Endometrium (tissue), 2 donors: ENCODE results near the gene MAF.

ENCODE experiments used
- FAIRE-seq: peaks from 2 replicates; lab custom pipeline; 2012; peaks lifted over from hg19 to GRCh38; lab: Jason Lieb, UNC
- donor health status: control.
- donor health status: control.

Gene MAF

DNA sequence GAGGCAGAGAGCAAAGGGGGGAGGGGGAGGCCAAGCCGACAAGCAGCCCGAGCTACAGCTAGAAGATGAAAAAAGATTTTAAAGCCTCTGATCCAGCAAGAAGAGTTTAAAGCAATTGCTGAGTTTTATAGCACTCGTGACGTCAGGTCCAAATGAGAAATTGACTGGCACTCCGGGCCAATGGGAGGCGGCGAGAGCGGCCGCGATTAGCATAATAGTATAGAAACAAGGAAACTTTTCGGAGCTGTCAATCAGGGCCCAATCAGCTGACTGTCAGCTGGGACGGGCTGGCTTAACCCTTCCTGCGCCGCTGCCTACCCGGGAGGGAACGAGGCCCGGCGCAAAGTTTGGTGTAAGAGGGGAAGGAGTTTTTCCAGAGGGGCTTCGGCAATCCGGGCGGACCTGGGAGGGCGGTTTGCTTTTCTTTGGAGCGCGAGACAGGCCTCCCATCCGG is at the start of gene MAF:
Gene MAF (minus strand): TSS at position 100 of the 454 bp plus-strand sequence. CDS start 835 bp downstream, outside the sequence.
- peak; percentile 99 for FAIRE-seq

DNA sequence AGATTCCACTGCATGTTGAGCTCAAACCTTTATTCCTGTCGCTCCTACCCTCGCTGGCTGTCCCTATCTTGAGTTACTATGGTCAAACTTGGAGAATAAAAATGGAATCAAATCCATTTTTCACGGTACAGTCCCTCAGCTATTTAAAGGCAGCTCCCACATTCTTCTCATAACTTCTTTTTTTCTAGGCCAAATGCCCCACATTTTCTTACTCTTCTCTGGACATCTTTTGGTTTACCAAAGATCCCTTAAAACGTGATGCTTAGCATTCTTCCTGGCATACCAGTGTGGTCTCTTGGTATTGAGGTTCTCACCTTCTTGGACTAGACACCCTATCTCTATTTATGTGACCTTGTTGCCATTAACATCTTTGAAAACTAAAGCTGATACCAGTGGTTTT is 48.3 kb upstream of the MAF start:
- no peak for FAIRE-seq

DNA sequence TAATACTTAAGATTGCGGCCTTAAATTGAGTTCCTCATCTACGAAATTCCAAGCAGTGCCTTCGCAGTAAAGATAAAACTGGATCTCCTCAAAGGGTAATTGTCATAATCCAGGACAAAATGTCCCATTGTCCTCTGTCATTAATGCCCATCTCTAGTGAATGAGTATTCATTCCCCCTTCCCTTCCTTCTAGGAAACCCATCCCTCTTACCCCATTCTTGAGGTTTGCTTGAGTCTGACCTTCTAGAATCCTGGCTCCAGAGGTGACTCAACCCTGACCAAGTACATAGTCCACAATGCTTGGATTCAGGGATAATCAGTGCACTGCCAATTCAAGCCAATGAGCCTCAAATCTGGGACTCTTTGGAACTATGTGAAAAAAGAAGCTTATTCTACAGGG is 47.0 kb upstream of the MAF start:
- no peak for FAIRE-seq

- no peak for FAIRE-seq
Observed at GRCh38 chr16:79645701-79646100, 45.2 kb upstream of the MAF start.

DNA sequence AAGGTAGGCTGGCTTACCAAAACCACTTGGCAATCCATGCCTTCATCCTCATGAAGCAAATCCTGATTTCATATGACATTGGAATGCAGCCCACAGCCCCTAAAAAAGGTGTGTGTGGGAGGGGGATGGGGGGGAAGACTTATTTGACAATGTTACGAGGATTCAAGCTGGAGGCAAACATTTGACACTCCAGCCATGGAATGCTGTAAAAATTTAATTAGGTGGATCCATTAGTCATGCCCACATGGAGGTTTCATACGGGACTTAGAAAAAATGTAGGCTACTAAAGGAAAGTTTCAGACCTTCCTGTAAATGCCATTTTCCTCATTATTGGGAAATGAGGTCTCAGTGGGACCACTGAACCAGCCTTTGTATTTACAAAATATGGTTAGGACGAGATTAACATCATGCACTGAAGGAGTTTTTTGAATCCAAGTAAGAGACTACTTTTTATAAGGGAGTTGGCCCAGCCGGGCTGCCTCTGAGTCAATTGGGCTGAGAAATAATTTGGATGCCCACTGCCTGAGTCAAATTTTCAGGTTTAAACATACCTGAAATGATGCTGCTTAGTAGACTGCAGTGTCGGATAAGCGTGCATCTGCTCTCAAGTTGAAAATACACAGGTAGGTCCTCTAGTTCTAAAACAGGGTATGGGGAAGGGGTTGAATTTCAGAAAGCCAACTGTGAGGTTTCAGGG is 44.6 kb upstream of the MAF start:
- no peak for FAIRE-seq

DNA sequence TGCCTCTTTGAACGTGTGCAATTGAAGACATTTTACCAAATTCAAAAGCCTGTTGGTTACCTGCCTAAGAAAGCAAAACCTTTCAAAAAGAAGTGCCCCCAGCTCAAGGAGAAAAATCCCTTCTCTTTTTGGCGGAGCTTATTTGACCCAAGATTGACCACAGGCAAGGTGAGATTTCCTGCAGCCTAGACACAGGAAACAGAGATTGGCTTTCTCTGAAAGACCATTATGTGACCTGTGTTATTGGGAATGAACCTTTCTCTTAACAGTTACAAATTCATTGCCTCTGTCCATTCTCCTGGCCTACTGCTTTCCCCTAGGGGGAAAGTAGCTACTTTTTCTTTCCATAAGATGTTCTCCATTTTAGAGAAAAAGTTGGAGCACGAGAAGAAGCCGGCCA is 42.1 kb upstream of the MAF start:
- no peak for FAIRE-seq

- no peak for FAIRE-seq
Observed at GRCh38 chr16:79640513-79641360, 40.2 kb upstream of the MAF start.

DNA sequence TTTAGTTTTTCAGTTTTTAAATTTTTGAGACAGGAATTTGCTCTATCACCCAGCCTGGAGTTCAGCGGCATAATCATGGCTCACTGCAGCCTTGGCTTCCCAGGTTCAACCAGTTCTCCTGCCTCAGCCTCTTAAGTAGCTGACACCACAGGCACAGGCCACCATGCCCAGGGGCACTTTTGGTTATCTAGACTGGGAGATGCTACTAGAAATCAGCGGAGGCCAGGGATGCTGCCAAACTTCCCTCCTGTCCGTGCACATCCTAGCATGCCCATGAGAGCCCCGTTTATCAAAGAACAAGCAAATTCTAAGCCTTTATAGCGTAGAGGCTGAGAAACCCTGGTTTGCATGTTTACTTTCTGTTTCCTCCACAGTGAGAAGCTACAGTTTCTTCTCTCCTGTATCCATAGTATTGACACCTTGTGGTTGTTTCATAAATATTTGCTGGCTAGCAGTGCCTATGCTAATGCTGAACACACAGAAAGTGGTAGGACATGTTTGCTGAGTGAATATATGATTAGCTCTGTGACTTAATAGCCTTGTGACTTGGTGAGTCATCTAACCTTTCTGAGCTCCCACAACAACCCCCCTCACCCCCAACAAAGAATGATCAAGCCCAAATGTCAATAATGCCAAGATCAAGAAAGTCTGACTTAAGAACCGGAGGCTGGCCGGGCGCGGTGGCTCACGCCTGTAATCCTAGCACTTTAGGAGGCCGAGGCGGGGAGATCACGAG is 39.2 kb upstream of the MAF start:
- no peak for FAIRE-seq

DNA sequence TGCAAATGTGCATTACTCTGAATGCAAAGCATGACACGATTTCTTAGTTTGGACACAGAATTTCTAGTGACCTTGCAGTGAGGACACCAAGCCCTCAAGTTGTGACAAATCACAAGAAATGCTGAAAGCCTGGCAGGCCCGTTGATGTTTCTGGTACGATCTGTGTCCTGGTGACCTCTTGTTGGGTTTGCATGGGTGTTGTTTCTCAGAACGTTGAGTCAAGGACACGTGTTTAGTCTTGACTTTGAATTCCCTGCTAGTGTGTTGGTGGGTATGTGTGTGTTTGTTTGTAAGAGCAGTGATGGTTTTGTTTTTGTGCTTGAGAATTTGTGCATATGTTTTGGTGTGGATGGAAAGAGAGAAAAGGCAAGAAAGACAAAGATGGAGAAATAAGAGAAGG is 37.8 kb upstream of the MAF start:
- FAIRE-seq, result no peak

- no peak for FAIRE-seq
Observed at GRCh38 chr16:79635488-79635887, 35.0 kb upstream of the MAF start.

GRCh38 chr16:79634298-79634697 is 33.8 kb upstream of the MAF start:
- FAIRE-seq, result no peak

GRCh38 chr16:79632289-79632688 is 31.8 kb upstream of the MAF start:
- no peak for FAIRE-seq

- FAIRE-seq, result no peak
Observed at GRCh38 chr16:79628988-79629387, 28.5 kb upstream of the MAF start.

GRCh38 chr16:79628501-79628975 is 28.0 kb upstream of the MAF start:
- no peak for FAIRE-seq

- no peak for FAIRE-seq
Observed at GRCh38 chr16:79627092-79627491, 26.6 kb upstream of the MAF start.

- FAIRE-seq, result no peak
Observed at GRCh38 chr16:79625738-79626137, 25.2 kb upstream of the MAF start.

- FAIRE-seq, result peak; percentile 73
Observed at GRCh38 chr16:79623824-79624223, 23.3 kb upstream of the MAF start.

DNA sequence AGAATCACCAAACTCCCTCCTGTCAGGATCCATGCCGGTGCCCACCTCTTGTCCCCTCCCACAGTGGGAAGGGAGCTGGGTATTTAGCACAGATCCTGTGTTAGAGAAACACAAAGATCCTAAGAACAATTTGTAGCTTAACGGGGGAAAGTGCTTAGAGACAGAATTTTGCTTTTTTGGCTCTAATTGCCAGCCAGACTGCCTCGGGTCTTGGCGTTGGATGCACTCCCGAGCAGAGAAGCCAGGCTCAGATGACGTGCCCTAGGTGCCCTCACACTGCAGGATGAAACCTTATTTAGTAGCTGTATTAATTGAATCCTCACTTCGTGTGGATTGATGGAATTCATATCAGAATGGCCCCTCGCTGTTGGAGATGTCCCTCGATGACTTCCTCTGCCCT is 22.5 kb upstream of the MAF start:
- FAIRE-seq, result no peak

GRCh38 chr16:79621027-79621426 is 20.5 kb upstream of the MAF start:
- no peak for FAIRE-seq

GRCh38 chr16:79618692-79619050 is 18.1 kb upstream of the MAF start:
- no peak for FAIRE-seq

DNA sequence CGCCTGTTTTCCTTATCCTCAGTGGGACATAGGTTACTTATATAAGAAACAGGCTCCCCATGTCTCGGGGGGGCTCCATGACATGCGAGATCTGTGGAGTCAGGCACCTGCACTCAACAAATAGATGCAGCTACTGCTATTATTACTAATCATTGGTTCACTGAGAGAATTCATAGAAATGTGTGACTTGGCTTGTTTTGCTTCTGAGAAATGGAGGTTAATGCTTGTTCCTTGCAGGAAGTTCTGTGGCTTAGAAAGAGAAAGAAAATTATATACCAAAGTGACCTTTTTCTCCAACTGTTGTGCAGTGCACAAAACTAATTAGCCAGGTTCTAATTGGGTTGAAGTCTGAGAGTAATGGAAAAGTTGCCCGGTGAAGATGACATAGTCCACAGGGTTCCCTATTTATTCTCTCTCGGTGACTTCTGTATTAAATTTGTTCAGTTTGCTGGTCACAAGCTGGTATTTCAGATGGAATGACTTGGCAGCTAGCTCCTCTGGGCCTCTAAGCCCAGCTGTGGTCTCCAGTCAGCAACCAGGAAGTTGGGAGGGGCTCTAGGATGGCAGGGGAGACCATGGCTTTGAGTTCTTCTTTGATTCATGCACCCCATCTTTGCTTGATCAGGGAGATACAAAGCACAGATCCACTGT is 17.6 kb upstream of the MAF start:
- no peak for FAIRE-seq

- no peak for FAIRE-seq
Observed at GRCh38 chr16:79613009-79613408, 12.5 kb upstream of the MAF start.
